Measurements from ENCODE around the gene CCSAP. TPM values are rescaled to one million over a fixed set of nuclear protein-coding genes. Genes with fewer than 3 reads are reported as not detected.

The CCSAP gene
- total RNA-seq, 1 donor from 2014 or later, result 34.4 TPM

DNA sequence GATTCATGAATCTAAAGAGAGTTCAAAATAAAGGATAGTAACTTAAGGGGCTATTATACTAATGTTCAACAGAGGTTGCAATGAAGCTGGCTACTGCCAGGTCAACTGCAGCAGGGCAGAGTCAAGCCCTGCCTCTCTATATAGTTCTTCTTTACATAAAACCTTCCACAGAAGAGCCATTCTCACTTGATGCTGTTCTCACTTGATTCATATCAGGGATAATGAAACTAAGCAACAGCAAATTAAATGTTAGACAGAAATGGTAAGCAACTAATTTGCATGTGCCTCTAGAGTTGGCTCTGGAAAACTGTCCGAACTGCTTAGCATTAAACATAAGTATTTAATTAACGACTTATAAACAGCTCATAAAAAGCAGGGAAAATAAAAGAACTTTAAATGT, 17.4 kb downstream of the CCSAP start:
- Histone ChIP-seq H3K4me3 (no peak overlapping the region), H3K27me3 (no peaks in the 10 kb centered on the region), H3K4me1 (no peaks in the 10 kb centered on the region), H3K9me3 (ENCODE audit: low read depth) (no peaks in the 10 kb centered on the region), H3K4me2 (no peak overlapping the region), H2AFZ (replicated peaks) (no peak overlapping the region), H3K9ac (no peak overlapping the region), H4K20me1 (ENCODE audit: low read depth) (peaks cover 4% of the 10 kb centered on the region), H3K27ac (no peak overlapping the region), H3K79me2 (ENCODE audit: low read depth) (no peaks in the 10 kb centered on the region), H3K36me3 (peaks cover 4% of the 10 kb centered on the region), H3F3A (ENCODE audit: low read depth) (no peaks in the 10 kb centered on the region)
- no peak for TF ChIP-seq EZH2 (IDR thresholded peaks at IDR 0.05)
- no peak for TF ChIP-seq CTCF (IDR thresholded peaks at IDR 0.05)
- TF ChIP-seq EZH2phosphoT487 (IDR thresholded peaks at IDR 0.05), result no peak
- peaks cover 9% of the 10 kb centered on the region for H3K4me1 Mint-ChIP-seq
- H3K4me3 Mint-ChIP-seq, result no peak overlapping the region
- peaks cover 3% of the 10 kb centered on the region for H3K27me3 Mint-ChIP-seq (ENCODE audit: insufficient read depth, low read depth)
- no peak overlapping the region for H3K27ac Mint-ChIP-seq
- H3K36me3 Mint-ChIP-seq, result peaks cover 23% of the 10 kb centered on the region
- no peak for DNase-seq (ENCODE audit: low spot score)
- H3K9me3 Mint-ChIP-seq, result no peaks in the 10 kb centered on the region

- peaks cover 4% of the 10 kb centered on the region for H3K36me3 ChIP-seq
- no peaks in the 10 kb centered on the region for H3K4me1 ChIP-seq
- no peak overlapping the region for H3K27ac ChIP-seq
- no peaks in the 10 kb centered on the region for H3K79me2 ChIP-seq (ENCODE audit: low read depth)
- peaks cover 2% of the 10 kb centered on the region for H4K20me1 ChIP-seq (ENCODE audit: low read depth)
- no peak for DNase-seq (ENCODE audit: low spot score)
- Mint-ChIP-seq H3K4me3 (no peak overlapping the region), H3K4me1 (peaks cover 9% of the 10 kb centered on the region), H3K36me3 (peaks cover 29% of the 10 kb centered on the region), H3K27ac (no peak overlapping the region), H3K27me3 (ENCODE audit: insufficient read depth, low read depth) (peaks cover 3% of the 10 kb centered on the region), H3K9me3 (no peaks in the 10 kb centered on the region)
- no peak overlapping the region for H3K4me2 ChIP-seq
- H3K4me3 ChIP-seq, result no peak overlapping the region
- H3K9ac ChIP-seq, result no peak overlapping the region
- H3K27me3 ChIP-seq, result no peaks in the 10 kb centered on the region
- H3F3A ChIP-seq (ENCODE audit: low read depth), result no peaks in the 10 kb centered on the region
- no peaks in the 10 kb centered on the region for H3K9me3 ChIP-seq (ENCODE audit: low read depth)
- no peak overlapping the region for H2AFZ ChIP-seq (replicated peaks)
- TF ChIP-seq EZH2phosphoT487 (IDR thresholded peaks at IDR 0.05) (no peak), CTCF (IDR thresholded peaks at IDR 0.05) (no peak), EZH2 (IDR thresholded peaks at IDR 0.05) (no peak)
Observed at GRCh38 chr1:229323885-229324553, 18.8 kb downstream of the CCSAP start.

DNA sequence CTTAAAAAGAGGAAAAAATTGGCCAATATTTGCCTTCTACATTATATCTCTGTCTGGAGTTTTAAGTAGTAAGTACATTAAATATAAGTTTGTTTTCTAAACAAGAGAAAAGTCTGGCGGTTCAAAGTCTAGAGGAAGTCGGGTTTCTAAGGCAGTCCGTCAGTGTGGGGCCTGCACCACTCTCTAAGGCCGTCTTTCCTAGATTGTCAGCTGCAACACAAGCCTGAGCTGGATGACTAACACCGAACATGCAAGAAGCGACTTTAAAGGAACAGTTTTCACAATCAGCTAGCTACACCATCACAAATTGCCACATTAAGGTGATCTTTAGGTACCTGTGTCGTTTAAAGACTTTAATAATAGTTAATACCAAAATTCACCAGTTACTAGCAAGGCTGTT, 19.6 kb downstream of the CCSAP start:
- H3K27ac ChIP-seq, result no peak overlapping the region
- Mint-ChIP-seq H3K27ac (no peak overlapping the region), H3K9me3 (no peaks in the 10 kb centered on the region)

More for the DNA sequence above, 19.6 kb downstream of the CCSAP start:
- H4K20me1 ChIP-seq (ENCODE audit: low read depth), result no peaks in the 10 kb centered on the region
- no peak overlapping the region for H3K9ac ChIP-seq
- H3K79me2 ChIP-seq (ENCODE audit: low read depth), result no peaks in the 10 kb centered on the region
- H3K4me2 ChIP-seq, result no peak overlapping the region
- no peaks in the 10 kb centered on the region for H3K9me3 ChIP-seq (ENCODE audit: low read depth)
- no peak for DNase-seq (ENCODE audit: low spot score)
- H3K4me3 ChIP-seq, result no peak overlapping the region
- Mint-ChIP-seq H3K27me3 (ENCODE audit: insufficient read depth, low read depth) (peaks cover 3% of the 10 kb centered on the region), H3K4me3 (no peak overlapping the region), H3K36me3 (peaks cover 33% of the 10 kb centered on the region), H3K4me1 (peaks cover 9% of the 10 kb centered on the region)
- TF ChIP-seq CTCF (IDR thresholded peaks at IDR 0.05) (no peak), EZH2 (IDR thresholded peaks at IDR 0.05) (no peak), EZH2phosphoT487 (IDR thresholded peaks at IDR 0.05) (no peak)
- no peak overlapping the region for H2AFZ ChIP-seq (replicated peaks)
- no peaks in the 10 kb centered on the region for H3K27me3 ChIP-seq
- H3F3A ChIP-seq (ENCODE audit: low read depth), result peaks cover under 1% of the 10 kb centered on the region
- H3K4me1 ChIP-seq, result no peaks in the 10 kb centered on the region
- peaks cover 4% of the 10 kb centered on the region for H3K36me3 ChIP-seq

Measured in neural progenitor cell (in vitro differentiated cells).